ENCODE results near the gene KCNQ1.

DNA sequence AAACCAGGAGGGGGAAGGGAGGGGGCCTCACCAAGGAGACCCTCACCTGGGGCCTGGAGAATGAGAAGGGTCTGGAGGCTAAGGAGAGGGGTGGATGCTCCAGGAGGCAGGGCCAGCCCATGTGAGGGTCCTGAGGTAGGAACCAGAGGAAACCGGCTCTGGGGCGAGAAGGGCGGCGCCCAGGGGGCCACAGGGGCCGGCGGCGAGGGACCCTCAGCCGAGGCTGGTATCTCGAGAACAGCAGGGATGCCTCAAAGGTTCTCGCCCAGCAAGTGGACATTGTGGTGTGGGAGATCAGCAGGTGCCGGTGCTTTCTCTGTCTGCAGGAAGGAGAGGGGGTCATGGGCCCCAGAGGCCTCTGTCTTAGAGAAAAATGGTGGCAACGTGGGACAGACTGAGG is 392.8 kb downstream of the KCNQ1 start:
- TF ChIP-seq, protein P1, sequence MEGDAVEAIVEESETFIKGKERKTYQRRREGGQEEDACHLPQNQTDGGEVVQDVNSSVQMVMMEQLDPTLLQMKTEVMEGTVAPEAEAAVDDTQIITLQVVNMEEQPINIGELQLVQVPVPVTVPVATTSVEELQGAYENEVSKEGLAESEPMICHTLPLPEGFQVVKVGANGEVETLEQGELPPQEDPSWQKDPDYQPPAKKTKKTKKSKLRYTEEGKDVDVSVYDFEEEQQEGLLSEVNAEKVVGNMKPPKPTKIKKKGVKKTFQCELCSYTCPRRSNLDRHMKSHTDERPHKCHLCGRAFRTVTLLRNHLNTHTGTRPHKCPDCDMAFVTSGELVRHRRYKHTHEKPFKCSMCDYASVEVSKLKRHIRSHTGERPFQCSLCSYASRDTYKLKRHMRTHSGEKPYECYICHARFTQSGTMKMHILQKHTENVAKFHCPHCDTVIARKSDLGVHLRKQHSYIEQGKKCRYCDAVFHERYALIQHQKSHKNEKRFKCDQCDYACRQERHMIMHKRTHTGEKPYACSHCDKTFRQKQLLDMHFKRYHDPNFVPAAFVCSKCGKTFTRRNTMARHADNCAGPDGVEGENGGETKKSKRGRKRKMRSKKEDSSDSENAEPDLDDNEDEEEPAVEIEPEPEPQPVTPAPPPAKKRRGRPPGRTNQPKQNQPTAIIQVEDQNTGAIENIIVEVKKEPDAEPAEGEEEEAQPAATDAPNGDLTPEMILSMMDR (conservative IDR thresholded peaks at IDR 0.05), result no peak
- no peak for TF ChIP-seq EZH2 (IDR thresholded peaks at IDR 0.05; ENCODE audit: low read depth)
